Spinal cord (tissue), 10 donors: ENCODE data around the gene CUX1. TPM values are rescaled to one million over a fixed set of nuclear protein-coding genes. Genes with fewer than 3 reads are reported as not detected.
"Not testable (repeated sequence)": the region's sequence is repeated elsewhere in the genome, so short reads cannot be mapped to it uniquely, and the experiment has no call there.

Experiments used
- DNase-seq, 6 donors: peaks; one replicate each; pipeline versions ENCODE4 v3.0.0 to v3.0.0-alpha.2; 2013 to 2015; ENCODE audit warnings: low spot score in 6 of 6, low read depth in 4 of 6
- H3K27ac ChIP-seq: one replicate; pipeline ENCODE4 v1.5.1; 2013; ENCODE audit warnings: low read depth, low read length, control low read depth
- H3K27me3 ChIP-seq: one replicate; pipeline ENCODE4 v1.6.1; 2013; ENCODE audit warnings: low read length; ENCODE audit not compliant: control insufficient read depth, insufficient read depth
- H3K36me3 ChIP-seq: one replicate; pipeline ENCODE4 v1.6.1; 2013; ENCODE audit warnings: low read length; ENCODE audit not compliant: control insufficient read depth, insufficient read depth
- H3K4me1 ChIP-seq: one replicate; pipeline ENCODE4 v1.6.1; 2013; ENCODE audit warnings: low read length; ENCODE audit not compliant: control insufficient read depth, insufficient read depth
- H3K4me3 ChIP-seq: one replicate; pipeline ENCODE4 v1.5.1; 2013; ENCODE audit warnings: low read depth, low read length, control low read depth
- H3K9me3 ChIP-seq: one replicate; pipeline ENCODE4 v1.6.1; 2013; ENCODE audit warnings: low read length; ENCODE audit not compliant: control insufficient read depth, insufficient read depth
- WGBS: methylation state at CpG from one replicate; pipeline ENCODE4 v1.1.5; 2013; ENCODE audit warnings: missing lambda C conversion rate; ENCODE audit not compliant: insufficient coverage; 5-methylcytosine and 5-hydroxymethylcytosine counted together
- polyA plus RNA-seq, 2 donors: library from polyadenylated mRNA; unstranded; fragments of 120-200 nt; gene quantifications; one replicate each; pipeline ENCODE4 v1.2.1, GENCODE V29; 2013; ENCODE audit not compliant: insufficient read length in 2 of 2
- total RNA-seq, 2 donors: library from RNA; depleted of rRNA in 1 of 2; stranded (reverse); fragments of 120-200 nt in 1 of 2; fragments of >200 nt in 1 of 2; gene quantifications; one replicate each; pipeline versions ENCODE4 v1.2.3 to v1.2.4, GENCODE V29; 2013 to 2014
- donor health status: healthy.

The CUX1 gene
- total and polyA plus RNA-seq, 4 donors = 45.1 to 111 (median 76.1) TPM

- no CpG with 5 or more reads among the region's 6 CpGs for WGBS
- not testable (repeated sequence) for DNase-seq, H3K36me3 ChIP-seq, H3K27ac ChIP-seq, H3K9me3 ChIP-seq, H3K27me3 ChIP-seq, H3K4me3 ChIP-seq
- peaks cover 17% of the 10 kb centered on the region for H3K4me1 ChIP-seq
Measured at GRCh38 chr7:101822632-101823031, 5.2 kb downstream of the CUX1 start.

- H3K4me3 ChIP-seq = no peak overlapping the region
- no peak for DNase-seq
- WGBS = 43% methylated on average over 4 of the region's 11 CpGs
- H3K27me3 ChIP-seq = no peaks in the 10 kb centered on the region
- H3K4me1 ChIP-seq = peaks cover 16% of the 10 kb centered on the region
- H3K36me3 ChIP-seq = peaks cover 3% of the 10 kb centered on the region
- no peak overlapping the region for H3K27ac ChIP-seq
- no peaks in the 10 kb centered on the region for H3K9me3 ChIP-seq
Measured at GRCh38 chr7:101823096-101823495, 5.7 kb downstream of the CUX1 start.

GRCh38 chr7:101823596-101823995 lies 6.2 kb downstream of the CUX1 start:
- WGBS = 100% methylated on average over 1 of the region's 5 CpGs

GRCh38 chr7:101824440-101824839 lies 7.0 kb downstream of the CUX1 start:
- H3K27ac ChIP-seq = no peak overlapping the region
- no peaks in the 10 kb centered on the region for H3K27me3 ChIP-seq
- peaks cover 3% of the 10 kb centered on the region for H3K36me3 ChIP-seq
- H3K9me3 ChIP-seq = no peaks in the 10 kb centered on the region
- no peak overlapping the region for H3K4me3 ChIP-seq
- peaks cover 12% of the 10 kb centered on the region for H3K4me1 ChIP-seq
- WGBS = 90% methylated on average over 6 of the region's 8 CpGs
- no peak for DNase-seq

More at GRCh38 chr7:101823596-101823995, 6.2 kb downstream of the CUX1 start:
- Histone ChIP-seq H3K4me1 (peaks cover 16% of the 10 kb centered on the region), H3K27ac (no peak overlapping the region), H3K27me3 (no peaks in the 10 kb centered on the region), H3K36me3 (peaks cover 3% of the 10 kb centered on the region), H3K4me3 (no peak overlapping the region), H3K9me3 (no peaks in the 10 kb centered on the region)
- no peak for DNase-seq

- H3K9me3 ChIP-seq = no peaks in the 10 kb centered on the region
- H3K36me3 ChIP-seq = peaks cover 10% of the 10 kb centered on the region
- DNase-seq = no peak
- H3K4me1 ChIP-seq = peaks cover 12% of the 10 kb centered on the region
- WGBS = 83% methylated on average over 10 of the region's 15 CpGs
- no peak overlapping the region for H3K4me3 ChIP-seq
- H3K27ac ChIP-seq = no peak overlapping the region
- no peaks in the 10 kb centered on the region for H3K27me3 ChIP-seq
Measured at GRCh38 chr7:101826081-101826835, 8.8 kb downstream of the CUX1 start.

GRCh38 chr7:101828301-101829020 lies 11.0 kb downstream of the CUX1 start:
- no peak for DNase-seq
- Histone ChIP-seq H3K4me3 (no peak overlapping the region), H3K27ac (no peak overlapping the region), H3K27me3 (no peaks in the 10 kb centered on the region), H3K9me3 (no peaks in the 10 kb centered on the region), H3K4me1 (peaks cover 7% of the 10 kb centered on the region), H3K36me3 (peaks cover 18% of the 10 kb centered on the region)
- 97% methylated on average over 8 of the region's 11 CpGs for WGBS

GRCh38 chr7:101829374-101829773 lies 11.9 kb downstream of the CUX1 start:
- WGBS = 94% methylated on average over 12 of the region's 14 CpGs
- H3K27me3 ChIP-seq = no peaks in the 10 kb centered on the region
- H3K4me1 ChIP-seq = peaks cover 7% of the 10 kb centered on the region
- DNase-seq = no peak
- no peaks in the 10 kb centered on the region for H3K9me3 ChIP-seq
- H3K36me3 ChIP-seq = peaks cover 18% of the 10 kb centered on the region
- no peak overlapping the region for H3K27ac ChIP-seq
- no peak overlapping the region for H3K4me3 ChIP-seq

- Histone ChIP-seq H3K27me3 (no peaks in the 10 kb centered on the region), H3K4me3 (no peak overlapping the region), H3K27ac (no peak overlapping the region), H3K36me3 (peaks cover 18% of the 10 kb centered on the region), H3K4me1 (peaks cover 7% of the 10 kb centered on the region), H3K9me3 (no peaks in the 10 kb centered on the region)
- no peak for DNase-seq
- 97% methylated on average over 7 of the region's 8 CpGs for WGBS
Measured at GRCh38 chr7:101829821-101830220, 12.4 kb downstream of the CUX1 start.

GRCh38 chr7:101831396-101831795 lies 14.0 kb downstream of the CUX1 start:
- not testable (repeated sequence) for H3K4me1 ChIP-seq, DNase-seq, H3K27ac ChIP-seq, H3K27me3 ChIP-seq, H3K4me3 ChIP-seq, H3K9me3 ChIP-seq
- H3K36me3 ChIP-seq = peaks cover 17% of the 10 kb centered on the region
- 87% methylated on average over 7 of the region's 10 CpGs for WGBS

- Histone ChIP-seq H3K4me1 (no peaks in the 10 kb centered on the region), H3K4me3 (no peak overlapping the region), H3K27me3 (no peaks in the 10 kb centered on the region), H3K36me3 (peaks cover 15% of the 10 kb centered on the region), H3K27ac (no peak overlapping the region), H3K9me3 (peaks cover 3% of the 10 kb centered on the region)
- no peak for DNase-seq
- 93% methylated on average over 8 of the region's 14 CpGs for WGBS
Measured at GRCh38 chr7:101832205-101832631, 14.8 kb downstream of the CUX1 start.
